ENCODE data around the gene SLC6A16.
"Not testable (repeated sequence)": the region's sequence is repeated elsewhere in the genome, so short reads cannot be mapped to it uniquely, and the experiment has no call there.

The SLC6A16 gene

GRCh38 chr19:49315111-49315510 lies 9.9 kb downstream of the SLC6A16 start:
- Histone ChIP-seq H3K27me3 (ENCODE audit: insufficient read depth, low read length, poor library complexity, severe bottlenecking) (no peaks in the 10 kb centered on the region), H3K36me3 (ENCODE audit: insufficient read depth, low read length) (no peaks in the 10 kb centered on the region), H3K9me3 (ENCODE audit: insufficient read depth, low read depth, low read length) (peaks cover 3% of the 10 kb centered on the region; the same call in 1 of the 2 replicates), H4K20me1 (ENCODE audit: insufficient read depth, low read length, poor library complexity, severe bottlenecking) (no peaks in the 10 kb centered on the region), H2AFZ (ENCODE audit: low read length) (no peak overlapping the region), H3K4me3 (ENCODE audit: low read length, poor library complexity, severe bottlenecking) (no peak overlapping the region), H3K9me2 (replicated peaks; ENCODE audit: low read depth, low read length) (no peaks in the 10 kb centered on the region), H3K4me1 (ENCODE audit: insufficient read depth, low read length, poor library complexity, severe bottlenecking) (no peaks in the 10 kb centered on the region), H3K4me2 (ENCODE audit: low read depth, low read length, poor library complexity, severe bottlenecking) (no peak overlapping the region), H3K79me2 (ENCODE audit: insufficient read depth, low read length) (no peaks in the 10 kb centered on the region), H3K9ac (ENCODE audit: low read depth, low read length, poor library complexity, severe bottlenecking) (no peak overlapping the region), H3F3A (ENCODE audit: low read depth) (no peaks in the 10 kb centered on the region)
- TF ChIP-seq EZH2phosphoT487 (IDR thresholded peaks at IDR 0.05; ENCODE audit: borderline replicate concordance) (no peak), CTCF (conservative IDR thresholded peaks at IDR 0.05; ENCODE audit: low read length) (no peak)

GRCh38 chr19:49309087-49309486 lies 15.9 kb downstream of the SLC6A16 start:
- no peaks in the 10 kb centered on the region for H4K20me1 ChIP-seq (ENCODE audit: insufficient read depth, low read length, poor library complexity, severe bottlenecking)
- H3K9me3 ChIP-seq (ENCODE audit: insufficient read depth, low read depth, low read length): no peaks in the 10 kb centered on the region
- no peaks in the 10 kb centered on the region for H3K27me3 ChIP-seq (ENCODE audit: insufficient read depth, low read length, poor library complexity, severe bottlenecking)
- no peaks in the 10 kb centered on the region for H3K79me2 ChIP-seq (ENCODE audit: insufficient read depth, low read length)
- no peaks in the 10 kb centered on the region for H3K36me3 ChIP-seq (ENCODE audit: insufficient read depth, low read length)
- H3K9ac ChIP-seq (ENCODE audit: low read depth, low read length, poor library complexity, severe bottlenecking): no peak overlapping the region
- H3K4me3 ChIP-seq (ENCODE audit: low read length, poor library complexity, severe bottlenecking): no peak overlapping the region
- no peaks in the 10 kb centered on the region for H3K4me1 ChIP-seq (ENCODE audit: insufficient read depth, low read length, poor library complexity, severe bottlenecking)
- TF ChIP-seq CTCF (conservative IDR thresholded peaks at IDR 0.05; ENCODE audit: low read length): peak; percentile 27
- no peak for TF ChIP-seq EZH2phosphoT487 (IDR thresholded peaks at IDR 0.05; ENCODE audit: borderline replicate concordance)
- no peak overlapping the region for H3K4me2 ChIP-seq (ENCODE audit: low read depth, low read length, poor library complexity, severe bottlenecking)
- no peaks in the 10 kb centered on the region for H3F3A ChIP-seq (ENCODE audit: low read depth)
- no peaks in the 10 kb centered on the region for H3K9me2 ChIP-seq (replicated peaks; ENCODE audit: low read depth, low read length)
- no peak overlapping the region for H2AFZ ChIP-seq (ENCODE audit: low read length)

GRCh38 chr19:49306734-49307133 lies 18.3 kb downstream of the SLC6A16 start:
- not testable (repeated sequence) for H3K4me1 ChIP-seq (ENCODE audit: insufficient read depth, low read length, poor library complexity, severe bottlenecking); H2AFZ ChIP-seq (ENCODE audit: low read length); H3K36me3 ChIP-seq (ENCODE audit: insufficient read depth, low read length); H3K9me2 ChIP-seq (replicated peaks; ENCODE audit: low read depth, low read length); H4K20me1 ChIP-seq (ENCODE audit: insufficient read depth, low read length, poor library complexity, severe bottlenecking); H3K79me2 ChIP-seq (ENCODE audit: insufficient read depth, low read length); H3K4me2 ChIP-seq (ENCODE audit: low read depth, low read length, poor library complexity, severe bottlenecking); H3F3A ChIP-seq (ENCODE audit: low read depth); H3K9ac ChIP-seq (ENCODE audit: low read depth, low read length, poor library complexity, severe bottlenecking); H3K9me3 ChIP-seq (ENCODE audit: insufficient read depth, low read depth, low read length); H3K4me3 ChIP-seq (ENCODE audit: low read length, poor library complexity, severe bottlenecking); H3K27me3 ChIP-seq (ENCODE audit: insufficient read depth, low read length, poor library complexity, severe bottlenecking)
- peak; percentile 37 for TF ChIP-seq CTCF (conservative IDR thresholded peaks at IDR 0.05; ENCODE audit: low read length)
